ENCODE results near the gene PNPO.

PNPO gene

DNA sequence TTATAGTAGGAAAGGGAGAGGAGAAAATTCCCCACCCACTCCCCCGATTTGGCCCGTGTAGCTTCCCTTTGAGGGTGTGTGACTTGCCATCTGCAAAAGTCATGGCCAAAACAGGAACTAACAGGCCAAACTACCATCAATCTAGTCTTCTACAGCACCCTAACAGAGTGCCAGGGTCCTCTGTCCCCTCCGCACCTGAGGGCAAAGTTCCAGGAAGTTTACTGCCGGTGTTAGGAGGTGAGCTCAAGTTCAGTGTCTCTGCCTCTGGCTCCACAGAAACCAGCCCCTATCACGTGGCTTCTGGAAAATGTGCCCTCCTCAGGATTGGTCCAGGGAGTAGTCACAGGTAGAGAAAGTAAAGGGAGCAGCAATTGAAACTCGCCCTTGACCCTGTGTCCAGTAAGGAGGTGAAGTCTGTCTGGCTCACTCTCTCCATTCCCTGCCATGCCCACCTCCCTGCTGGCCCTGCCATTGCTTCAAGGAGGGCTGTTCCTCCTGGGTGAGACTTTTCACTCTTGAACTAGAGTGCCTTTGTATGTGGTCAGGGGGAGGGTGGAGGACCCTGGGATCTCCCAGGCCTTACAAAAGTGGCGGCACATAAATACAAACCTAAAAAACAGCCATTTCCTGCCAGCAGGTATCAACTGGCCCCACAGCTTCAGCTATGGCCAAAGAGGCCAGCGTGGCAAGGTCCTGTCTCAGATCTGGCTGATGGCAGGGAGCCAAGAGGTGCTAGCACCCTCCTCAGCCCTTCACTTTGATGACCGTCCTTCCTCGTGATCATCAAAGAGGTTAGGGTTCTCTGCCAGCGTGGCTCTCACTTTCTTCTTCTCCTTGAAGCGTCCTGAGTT lies 11.0 kb downstream of the PNPO start:
- no peak for DNase-seq

GRCh38 chr17:47953909-47954308 lies 12.5 kb downstream of the PNPO start:
- no peak for DNase-seq

GRCh38 chr17:47955497-47956461 lies 14.4 kb downstream of the PNPO start:
- peak; percentile 39 for DNase-seq

GRCh38 chr17:47956791-47957590 lies 15.6 kb downstream of the PNPO start:
- peak; percentile 21 for DNase-seq

DNA sequence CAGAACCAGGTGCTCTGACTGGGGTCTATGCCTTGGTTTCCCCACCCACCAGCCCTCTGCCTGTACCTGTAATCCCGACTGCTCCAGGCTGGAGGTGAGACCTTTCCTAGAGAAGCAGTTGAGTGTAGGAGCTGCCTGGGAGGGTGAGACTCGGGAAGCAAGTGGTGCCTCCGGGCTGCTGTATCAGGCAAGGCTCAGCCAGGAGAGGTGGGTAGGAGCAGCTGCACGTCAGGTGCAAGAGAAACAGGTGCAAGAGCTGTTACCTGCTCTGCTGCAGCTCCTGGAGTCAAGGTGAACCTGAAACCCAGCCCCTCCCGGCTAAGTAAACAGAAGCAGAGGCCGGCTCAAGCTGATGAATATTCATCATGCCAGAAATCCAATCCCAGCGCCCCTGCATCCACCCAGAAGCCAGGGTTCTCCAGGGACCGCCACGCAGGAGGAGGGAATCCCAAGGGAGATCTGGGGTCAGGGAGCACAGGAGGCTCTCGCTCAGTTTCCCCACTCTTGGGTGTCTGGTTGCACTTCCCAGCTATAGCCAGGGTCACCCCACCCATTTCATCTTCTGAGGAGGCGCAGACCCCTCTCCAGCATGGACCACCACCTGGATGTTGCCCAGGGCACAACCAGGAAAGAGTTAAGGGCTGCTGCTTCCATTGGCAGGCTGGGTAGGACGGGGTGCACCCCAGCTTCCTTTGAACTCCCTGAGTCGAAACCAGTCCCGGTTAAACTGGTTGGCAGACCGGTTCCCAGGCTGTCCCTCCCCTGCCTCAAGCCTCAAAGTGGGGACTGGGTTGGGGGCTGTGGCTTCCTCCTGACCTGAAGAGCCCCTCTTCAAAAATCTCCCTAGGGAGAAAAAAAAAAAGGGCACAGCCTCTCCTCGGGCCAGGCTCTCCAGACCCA lies 16.5 kb downstream of the PNPO start, which contains the start of gene PRR15L:
PRR15L (minus strand) TSS at position 293 of the 900 bp plus-strand sequence. CDS start 4,649 bp downstream, outside the sequence.
- DNase-seq, result peak; percentile 94

DNA sequence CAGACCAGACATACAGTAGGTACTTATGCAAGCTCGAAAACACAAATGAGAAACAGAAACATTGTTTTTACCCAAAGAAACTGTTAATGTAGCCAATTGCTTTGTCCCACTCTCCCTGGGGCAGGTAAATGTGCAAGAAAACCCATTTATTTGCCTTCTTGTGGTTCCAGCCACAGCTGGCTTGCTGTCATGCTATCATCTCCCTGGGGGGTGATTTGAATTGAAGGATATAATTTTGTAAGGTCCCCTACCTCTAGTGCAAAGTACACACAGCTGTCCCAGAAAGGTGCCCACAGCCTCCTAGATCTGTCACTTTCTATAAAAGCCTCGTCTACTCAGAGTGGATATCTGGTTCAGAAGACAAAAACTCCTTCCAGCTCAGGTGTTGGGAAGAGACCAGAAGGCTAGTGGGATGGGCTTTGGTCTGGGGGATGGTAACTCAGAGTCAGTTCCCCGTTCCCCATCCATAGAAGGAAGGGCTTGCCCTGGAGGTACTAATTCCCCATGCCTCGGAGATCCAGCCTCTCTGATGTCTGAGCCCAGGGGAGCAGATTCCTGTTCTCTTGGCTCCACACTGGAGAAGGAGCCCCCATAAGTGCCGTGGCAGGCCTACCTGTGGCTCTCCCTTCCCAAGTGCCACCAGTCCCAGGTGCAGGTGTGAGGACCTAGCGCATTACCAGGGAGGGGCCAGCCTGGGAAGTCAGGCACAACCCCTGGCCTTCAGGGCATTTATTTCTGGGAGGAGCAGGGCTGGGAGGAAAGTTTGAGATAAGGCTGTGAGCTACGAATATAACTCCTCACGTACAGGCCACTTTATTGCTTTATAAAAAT lies 18.7 kb downstream of the PNPO start:
- peak; percentile 89 for DNase-seq

- no peak for DNase-seq
Observed at GRCh38 chr17:47961406-47961805, 20.0 kb downstream of the PNPO start.

DNA sequence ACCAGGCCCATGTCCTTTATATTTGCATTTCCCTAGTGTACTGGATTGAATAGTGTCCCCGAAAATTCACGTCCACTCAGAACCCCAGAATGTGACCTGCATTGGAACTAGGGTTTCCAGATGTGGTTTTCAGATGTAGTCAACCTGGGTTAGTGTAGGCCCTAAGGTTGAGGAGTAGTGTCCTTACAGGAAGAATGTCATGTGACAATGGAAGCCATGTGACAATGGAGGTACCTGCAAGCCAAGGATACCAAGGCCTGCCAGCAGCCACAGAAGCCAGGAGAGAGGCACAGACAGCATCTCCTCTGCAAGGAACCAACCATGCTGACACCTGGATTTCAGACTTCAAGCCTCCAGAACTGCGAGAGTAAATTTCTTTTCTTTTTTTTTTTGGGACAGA lies 21.5 kb downstream of the PNPO start:
- no peak for DNase-seq

GRCh38 chr17:47964856-47965255 lies 23.5 kb downstream of the PNPO start:
- DNase-seq, result no peak

GRCh38 chr17:47966079-47966519 lies 24.7 kb downstream of the PNPO start:
- no peak for DNase-seq

GRCh38 chr17:47967607-47968252 lies 26.4 kb downstream of the PNPO start:
- no peak for DNase-seq

DNA sequence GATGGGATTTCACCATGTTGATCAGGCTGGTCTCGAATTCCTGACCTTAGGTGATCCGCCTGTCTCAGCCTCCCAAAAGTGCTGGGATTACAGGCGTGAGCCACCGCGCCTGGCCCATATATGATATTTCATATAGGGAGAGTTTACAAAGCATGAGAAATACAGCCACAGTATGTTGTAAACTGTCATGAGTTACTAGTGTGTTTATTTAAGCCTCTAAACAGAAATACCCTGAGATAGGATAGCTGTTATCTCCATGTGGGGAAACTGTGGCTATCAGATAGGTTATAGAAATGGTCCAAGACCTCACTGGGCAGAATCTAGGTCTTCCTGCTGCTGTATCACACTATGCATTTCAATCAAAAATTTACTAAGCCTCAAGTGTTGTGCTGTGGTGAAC lies 27.5 kb downstream of the PNPO start:
- DNase-seq, result no peak

DNA sequence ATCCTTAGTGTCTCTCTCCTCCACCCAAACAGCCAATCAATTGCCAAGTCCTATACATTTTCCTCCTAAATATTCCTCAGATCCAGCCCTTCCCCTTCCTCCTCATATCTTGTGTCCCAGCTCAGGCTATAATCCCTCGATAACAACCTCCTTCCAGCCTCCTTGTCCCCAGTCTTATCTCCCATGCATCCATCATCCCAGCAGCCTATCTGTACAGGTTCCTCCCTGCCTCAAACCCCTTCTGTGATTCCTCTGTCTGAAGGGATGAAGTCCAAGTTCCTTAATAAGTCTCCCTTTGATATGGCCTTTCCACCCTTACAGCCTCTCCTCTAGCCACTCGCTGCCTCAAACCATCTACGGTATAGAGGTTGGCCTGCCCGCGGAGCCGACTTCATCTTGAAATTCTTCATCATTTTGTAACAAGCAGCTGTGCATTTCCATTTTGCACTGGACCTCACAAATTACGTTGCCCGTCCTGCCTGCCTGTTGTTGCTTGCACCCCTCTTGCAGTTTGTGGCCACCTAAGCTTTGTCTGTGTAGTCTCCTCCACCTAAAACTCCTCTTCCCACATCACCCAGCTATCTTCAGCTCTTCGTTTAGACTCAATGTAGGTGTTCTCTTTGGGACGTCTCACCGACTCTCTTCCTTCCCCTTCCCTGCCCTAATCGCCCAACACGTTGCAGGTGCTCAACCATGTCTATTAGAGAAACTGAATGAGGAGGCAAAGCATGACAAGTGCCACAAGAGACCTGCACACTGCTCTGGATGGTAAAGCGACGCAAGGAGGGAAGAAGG lies 28.8 kb downstream of the PNPO start:
- DNase-seq, result no peak

GRCh38 chr17:47970725-47971499 lies 29.5 kb downstream of the PNPO start, which contains the start of gene CDK5RAP3:
CDK5RAP3 (plus strand) TSS chr17:47971113; CDS start chr17:47971147, 34 bp downstream.
- DNase-seq, result peak; percentile 100

DNA sequence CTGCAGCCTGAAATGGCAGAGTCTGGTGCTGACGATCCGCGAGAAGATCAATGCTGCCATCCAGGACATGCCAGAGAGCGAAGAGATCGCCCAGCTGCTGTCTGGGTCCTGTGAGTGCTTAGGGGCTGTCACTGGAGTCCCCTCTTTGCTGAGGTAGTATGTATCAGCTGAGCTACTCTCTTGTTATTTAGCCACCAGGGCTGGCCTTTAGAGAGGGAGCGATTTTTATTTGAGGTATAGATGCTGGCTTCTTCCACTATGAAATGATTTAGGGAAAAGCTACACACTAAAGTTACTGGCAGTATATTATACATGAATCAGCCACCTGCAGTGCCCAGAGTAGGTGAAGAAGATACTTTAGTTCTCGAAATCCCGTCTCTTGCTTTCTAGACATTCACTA lies 32.2 kb downstream of the PNPO start:
- DNase-seq, result no peak

- no peak for DNase-seq
Observed at GRCh38 chr17:47975189-47975822, 33.9 kb downstream of the PNPO start.

- DNase-seq, result no peak
Observed at GRCh38 chr17:47975823-47976205, 34.4 kb downstream of the PNPO start.

GRCh38 chr17:47978324-47978723 lies 37.0 kb downstream of the PNPO start:
- peak; percentile 87 for DNase-seq
